H1 (cell line): ENCODE data around the gene SPDYC. TPM values are rescaled to one million over a fixed set of nuclear protein-coding genes. Genes with fewer than 3 reads are reported as not detected.

Source experiments
- CTCF ChIA-PET: fragments of 300-600 bp; sonication (Branson Sonifier 250); formaldehyde crosslinking; loops from one replicate; lab custom pipeline; 2021; ENCODE audit not compliant: partially characterized antibody; lab: Charles Lee
- POLR2A ChIA-PET: fragments of 300-600 bp; sonication (Branson Sonifier 250); formaldehyde crosslinking; loops from one replicate; lab custom pipeline; 2021; ENCODE audit warnings: inconsistent platforms; ENCODE audit not compliant: partially characterized antibody; lab: Charles Lee
- DNase-seq, 2 experiments: peaks; one replicate each; pipeline versions ENCODE4 v3.0.0 to v3.0.0-alpha.2; 2010 to 2022; ENCODE audit warnings: low spot score in 2 of 2, low read depth in 1 of 2, mixed read lengths in 1 of 2
- FAIRE-seq: peaks from 2 replicates; lab custom pipeline; 2011; peaks lifted over from hg19 to GRCh38; lab: Jason Lieb, UNC
- H2AFZ ChIP-seq: 2 replicates; pipeline ENCODE4 v1.8.1; 2012; ENCODE audit warnings: low read length, inconsistent platforms
- H2AK5ac ChIP-seq: 2 replicates; pipeline ENCODE4 v1.6.1; 2013; ENCODE audit warnings: low read depth, low read length
- H2BK120ac ChIP-seq: replicated peaks from 2 replicates; pipeline ENCODE3; 2013; ENCODE audit warnings: low read depth, low read length, inconsistent platforms
- H2BK12ac ChIP-seq: 2 replicates; pipeline ENCODE4 v1.6.1; 2013; ENCODE audit warnings: low read depth, low read length
- H2BK15ac ChIP-seq: 2 replicates; pipeline ENCODE4 v1.6.1; 2013; ENCODE audit warnings: low read length
- H2BK20ac ChIP-seq: 2 replicates; pipeline ENCODE4 v1.6.1; 2013; ENCODE audit warnings: low read length
- H2BK5ac ChIP-seq: 2 replicates; pipeline ENCODE4 v1.6.1; 2013; ENCODE audit warnings: low read depth, low read length
- H3K14ac ChIP-seq: 2 replicates; pipeline ENCODE4 v1.6.1; 2013; ENCODE audit warnings: inconsistent platforms; ENCODE audit not compliant: insufficient read length
- H3K18ac ChIP-seq: 2 replicates; pipeline ENCODE4 v1.6.1; 2013; ENCODE audit warnings: low read length; ENCODE audit errors: extremely low read depth
- H3K23ac ChIP-seq: 2 replicates; pipeline ENCODE4 v1.6.1; 2013; ENCODE audit warnings: inconsistent platforms; ENCODE audit not compliant: insufficient read length
- H3K23me2 ChIP-seq: 2 replicates; pipeline ENCODE4 v1.6.1; 2013; ENCODE audit warnings: low read depth, low read length
- H3K27ac ChIP-seq: 2 replicates; pipeline ENCODE4 v1.6.1; 2011; ENCODE audit warnings: low read depth, low read length, inconsistent platforms
- H3K27me3 ChIP-seq, 4 experiments: replicated peaks in 1 of 4; 1 replicate in 1 of 4; 2 replicates in 3 of 4; pipeline versions ENCODE4 v1.6.1 to v1.8.1; 2011 to 2013; ENCODE audit warnings: low read length in 3 of 4, mild to moderate bottlenecking in 3 of 4, inconsistent platforms in 2 of 4, mixed read lengths in 2 of 4, moderate library complexity in 1 of 4; ENCODE audit not compliant: control insufficient read depth in 3 of 4, insufficient read depth in 3 of 4; ENCODE audit errors: extremely low read depth in 1 of 4
- H3K36me3 ChIP-seq, 4 experiments: 2 replicates each; pipeline versions ENCODE4 v1.6.1 to v1.8.1; 2011 to 2013; ENCODE audit warnings: mild to moderate bottlenecking in 4 of 4, low read length in 3 of 4, moderate library complexity in 2 of 4, control low read depth in 1 of 4, inconsistent platforms in 1 of 4; ENCODE audit not compliant: insufficient read depth in 4 of 4, control insufficient read depth in 2 of 4
- H3K4ac ChIP-seq: replicated peaks from 2 replicates; pipeline ENCODE3; 2013; ENCODE audit warnings: low read length, low read depth, mixed read lengths, inconsistent platforms; ENCODE audit not compliant: insufficient read length
- H3K4me1 ChIP-seq, 4 experiments: replicated peaks in 1 of 4; 1 replicate in 1 of 4; 2 replicates in 3 of 4; pipeline versions ENCODE4 v1.6.1 to v1.8.1; 2011 to 2013; ENCODE audit warnings: low read length in 3 of 4, inconsistent platforms in 2 of 4, mixed read lengths in 1 of 4; ENCODE audit not compliant: insufficient read depth in 4 of 4, control insufficient read depth in 3 of 4
- H3K4me2 ChIP-seq, 2 experiments: 2 replicates each; pipeline versions ENCODE4 v1.6.1 to v1.8.1; 2011 to 2013; ENCODE audit warnings: low read depth in 2 of 2, low read length in 2 of 2, control low read depth in 1 of 2, inconsistent platforms in 1 of 2, mild to moderate bottlenecking in 1 of 2; ENCODE audit not compliant: insufficient read depth in 1 of 2
- H3K4me3 ChIP-seq, 4 experiments: fragments of 200-600, 300-600 bp in 1 of 4; sonication (generic), shearing (Covaris generic), sonication (Bioruptor Twin) in 1 of 4; 2 replicates each; pipeline versions ENCODE4 v1.5.1 to v1.8.1; 2011 to 2016; ENCODE audit warnings: low read length in 4 of 4, low read depth in 3 of 4, control low read depth in 2 of 4, inconsistent platforms in 2 of 4, mild to moderate bottlenecking in 2 of 4, mixed read lengths in 1 of 4, moderate library complexity in 1 of 4; ENCODE audit not compliant: insufficient read depth in 2 of 4; ENCODE audit errors: extremely low read depth in 1 of 4
- H3K56ac ChIP-seq: replicated peaks from 2 replicates; pipeline ENCODE3; 2013; ENCODE audit warnings: low read depth, mild to moderate bottlenecking, mixed read lengths, low read length, inconsistent platforms; ENCODE audit not compliant: insufficient read length
- H3K79me1 ChIP-seq: 2 replicates; pipeline ENCODE4 v1.6.1; 2013; ENCODE audit warnings: low read depth, low read length, control low read depth
- H3K79me2 ChIP-seq, 2 experiments: 2 replicates each; pipeline versions ENCODE4 v1.6.1 to v1.8.1; 2012 to 2013; ENCODE audit warnings: low read length in 2 of 2, mild to moderate bottlenecking in 2 of 2, inconsistent platforms in 1 of 2; ENCODE audit not compliant: insufficient read depth in 2 of 2, control insufficient read depth in 1 of 2
- H3K9ac ChIP-seq, 4 experiments: replicated peaks in 1 of 4; 1 replicate in 1 of 4; 2 replicates in 3 of 4; pipeline versions ENCODE4 v1.6.1 to v1.8.1; 2011 to 2013; ENCODE audit warnings: low read depth in 3 of 4, low read length in 3 of 4, control low read depth in 2 of 4, mild to moderate bottlenecking in 2 of 4, moderate library complexity in 2 of 4, inconsistent platforms in 1 of 4; ENCODE audit errors: extremely low read depth in 1 of 4
- H3K9me3 ChIP-seq, 2 experiments: 2 replicates each; pipeline versions ENCODE4 v1.6.1 to v1.8.1; 2012 to 2013; ENCODE audit warnings: mild to moderate bottlenecking in 2 of 2, moderate library complexity in 2 of 2, control low read depth in 1 of 2, inconsistent platforms in 1 of 2, low read depth in 1 of 2, low read length in 1 of 2, mixed read lengths in 1 of 2; ENCODE audit not compliant: insufficient read depth in 2 of 2
- H4K20me1 ChIP-seq, 2 experiments: replicated peaks in 1 of 2; 2 replicates each; pipeline versions ENCODE3 to v1.8.1; 2011 to 2013; ENCODE audit warnings: inconsistent platforms in 2 of 2, low read length in 2 of 2, mild to moderate bottlenecking in 1 of 2; ENCODE audit not compliant: insufficient read depth in 2 of 2, control insufficient read depth in 1 of 2
- H4K5ac ChIP-seq: 2 replicates; pipeline ENCODE4 v1.6.1; 2013; ENCODE audit warnings: low read length, low read depth, mixed read lengths, inconsistent platforms; ENCODE audit not compliant: insufficient read length
- H4K8ac ChIP-seq: 2 replicates; pipeline ENCODE4 v1.8.0; 2013; ENCODE audit warnings: mild to moderate bottlenecking, moderate library complexity, low read length, inconsistent platforms; ENCODE audit not compliant: insufficient read depth; ENCODE audit errors: extremely low read depth
- H4K91ac ChIP-seq: replicated peaks from 2 replicates; pipeline ENCODE3; 2013; ENCODE audit warnings: low read length, mixed read lengths, inconsistent platforms; ENCODE audit not compliant: insufficient read length
- NANOG ChIP-seq: IDR thresholded peaks from 2 replicates; pipeline ENCODE4 v1.6.1; 2011; ENCODE audit warnings: low read length, low read depth, mild to moderate bottlenecking, inconsistent platforms; ENCODE audit not compliant: insufficient read depth, poor library complexity, severe bottlenecking
- POLR2A ChIP-seq, 2 experiments: IDR thresholded peaks; 1 replicate in 1 of 2; 2 replicates in 1 of 2; pipeline ENCODE4 v1.6.1; 2011; ENCODE audit warnings: low read depth in 2 of 2, low read length in 2 of 2, mild to moderate bottlenecking in 2 of 2; ENCODE audit errors: control extremely low read depth in 1 of 2
- RNF2 ChIP-seq: fragments of 200-900, 300-1000 bp; sonication (generic); IDR thresholded peaks from 2 replicates; pipeline ENCODE4 v1.7.1; 2016; ENCODE audit warnings: borderline replicate concordance, low read depth, mild to moderate bottlenecking, antibody characterized with exemption, low read length; ENCODE audit not compliant: poor library complexity, severe bottlenecking; ENCODE audit errors: missing control alignments
- WGBS, 2 experiments: shearing (Covaris generic) in 1 of 2; methylation state at CpG; one replicate each; pipeline versions ENCODE4 v1.1.6 to v1.1.7; 2013 to 2015; ENCODE audit warnings: low lambda C conversion rate in 2 of 2, mixed read lengths in 2 of 2, inconsistent platforms in 1 of 2, low coverage in 1 of 2, missing lambda C conversion rate in 1 of 2; ENCODE audit not compliant: insufficient replicate concordance in 2 of 2, insufficient coverage in 1 of 2, insufficient read length in 1 of 2; ENCODE audit errors: extremely low coverage in 1 of 2, missing lambda C conversion rate in 1 of 2; 5-methylcytosine and 5-hydroxymethylcytosine counted together
- polyA plus RNA-seq, 7 experiments: library from polyadenylated mRNA; depleted of rRNA in 3 of 7; stranded (reverse) in 5 of 7; unstranded in 2 of 7; fragments of >200 nt in 5 of 7; fragments of 200-250 nt in 2 of 7; gene quantifications; 1 replicate in 5 of 7; 2 replicates in 1 of 7; 4 replicates in 1 of 7; pipeline versions ENCODE4 v1.2.1 to v1.2.3, GENCODE V29; 2011 to 2013; ENCODE audit warnings: missing spikeins in 2 of 7, mixed read lengths in 2 of 7
- total RNA-seq: library from RNA; stranded (reverse); fragmentation: NEBNext Ultra II Directional; extraction: Animal tissue kit (Norgen Biotek cat#: 25700); gene quantifications from 2 replicates; pipeline ENCODE4 v1.2.1, GENCODE V29; 2021

Gene SPDYC
- total and polyA plus RNA-seq, 2 of the 8 experiments (the other 6 are each of a cell fraction or from before 2014, with no cell fraction given), result 0.15 TPM; not detected in 1

DNA sequence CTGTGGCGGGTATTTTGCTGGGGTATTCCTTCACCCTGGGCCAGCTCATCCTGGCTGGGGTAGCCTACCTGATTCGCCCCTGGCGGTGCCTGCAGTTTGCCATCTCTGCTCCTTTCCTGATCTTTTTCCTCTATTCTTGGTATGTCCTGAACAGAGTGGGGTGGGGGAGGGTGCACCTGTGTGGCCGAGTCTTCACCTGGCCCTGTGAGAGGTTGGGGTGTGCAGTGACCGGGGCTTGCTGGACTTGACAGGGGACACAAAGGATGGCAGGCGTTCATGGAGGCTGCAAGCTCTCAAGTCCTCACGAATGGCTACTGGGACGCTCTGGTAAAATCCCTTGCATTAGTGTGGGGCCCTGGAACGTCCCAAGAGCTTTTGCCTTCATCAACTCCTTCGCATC lies 51.0 kb downstream of the SPDYC start:
- no peak overlapping the region for H3K4ac ChIP-seq
- peaks cover 0 to 6% (median 2%) of the 10 kb centered on the region in 4 experiments; a peak in 2 of 8 replicates for H3K36me3 ChIP-seq
- ChIA-PET CTCF (interaction anchor here (1.1 to 15.4 kb wide), 4 partner anchors 13 to 108 kb away, joined by 3 to 258 read pairs (median 94); no protein-coding TSS in a partner anchor), POLR2A (interaction anchor here (1.0 to 18.1 kb wide), 5 partner anchors 12 to 279 kb away, joined by 3 to 324 read pairs (median 4); no protein-coding TSS in a partner anchor)
- H2BK5ac ChIP-seq, result no peak overlapping the region
- no peak overlapping the region for H3K4me3 ChIP-seq
- H3K23me2 ChIP-seq, result peaks cover 8% of the 10 kb centered on the region; the same call in 1 of the 2 replicates
- no peak overlapping the region for H2AK5ac ChIP-seq
- no peak overlapping the region for H3K56ac ChIP-seq
- H4K8ac ChIP-seq, result no peak overlapping the region
- no peak overlapping the region for H2BK15ac ChIP-seq
- no peak overlapping the region for H3K23ac ChIP-seq
- H3K27me3 ChIP-seq, result no peaks in the 10 kb centered on the region
- no peak overlapping the region for H2BK12ac ChIP-seq
- H4K91ac ChIP-seq, result no peak overlapping the region
- H2BK20ac ChIP-seq, result no peak overlapping the region
- H2AFZ ChIP-seq, result no peak overlapping the region
- no peaks in the 10 kb centered on the region for H3K9me3 ChIP-seq
- peaks cover 0 to 3% of the 10 kb centered on the region in 2 experiments for H4K20me1 ChIP-seq
- FAIRE-seq (no peak), DNase-seq (no peak)
- 92% methylated on average over 10 of the region's 10 CpGs; no CpG with 5 or more reads in 1 of the 2 experiments for WGBS, 2 experiments
- no peak overlapping the region for H4K5ac ChIP-seq
- H3K4me2 ChIP-seq, result no peak overlapping the region
- no peak for TF ChIP-seq RNF2
- TF ChIP-seq POLR2A (IDR thresholded peaks at IDR 0.05; ENCODE audit: control extremely low read depth in 1 of 2, low read depth in 2 of 2, low read length in 2 of 2), result no peak
- TF ChIP-seq NANOG, result no peak
- peaks cover 0 to 11% (median 7%) of the 10 kb centered on the region in 4 experiments; a peak in 6 of 7 replicates for H3K4me1 ChIP-seq
- H3K79me1 ChIP-seq, result no peaks in the 10 kb centered on the region; the same call in 1 of the 2 replicates
- H3K18ac ChIP-seq, result no peak overlapping the region
- H3K27ac ChIP-seq, result no peak overlapping the region
- H3K79me2 ChIP-seq, result no peaks in the 10 kb centered on the region
- no peak overlapping the region for H2BK120ac ChIP-seq
- H3K14ac ChIP-seq, result no peak overlapping the region
- H3K9ac ChIP-seq, result no peak overlapping the region
